NCI-H2081 treated with DMSO at 0.1 percent for 48 hours (cell line): Measurements from ENCODE around the gene CGB7.
"Not testable (repeated sequence)": the region's sequence is repeated elsewhere in the genome, so short reads cannot be mapped to it uniquely, and the experiment has no call there.

Source experiments
- DNase-seq: peaks from one replicate; lab custom pipeline; 2025; lab: John Stamatoyannopoulos, UW

The CGB7 gene

DNA sequence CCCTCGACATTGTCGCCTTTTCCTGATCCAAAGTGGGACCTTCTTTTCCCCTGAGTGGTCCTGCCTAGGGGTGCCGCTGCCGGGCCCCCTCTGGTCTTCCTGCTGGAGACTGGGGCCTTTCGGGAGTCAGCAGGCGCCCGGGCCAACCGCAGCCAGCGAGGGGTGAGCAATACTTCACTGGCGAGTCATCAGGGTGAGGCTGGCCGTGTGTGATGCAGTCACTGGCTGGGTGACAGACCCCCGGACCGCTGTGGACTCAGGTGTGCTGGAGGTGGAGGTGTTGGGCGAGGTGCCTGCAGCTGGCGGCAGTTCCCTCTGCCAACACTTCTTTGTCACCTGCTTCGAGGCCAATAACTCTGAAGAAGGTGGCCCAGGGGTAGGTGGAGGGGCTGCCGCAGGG is 15.4 kb downstream of the CGB7 start:
- DNase-seq, result no peak

DNA sequence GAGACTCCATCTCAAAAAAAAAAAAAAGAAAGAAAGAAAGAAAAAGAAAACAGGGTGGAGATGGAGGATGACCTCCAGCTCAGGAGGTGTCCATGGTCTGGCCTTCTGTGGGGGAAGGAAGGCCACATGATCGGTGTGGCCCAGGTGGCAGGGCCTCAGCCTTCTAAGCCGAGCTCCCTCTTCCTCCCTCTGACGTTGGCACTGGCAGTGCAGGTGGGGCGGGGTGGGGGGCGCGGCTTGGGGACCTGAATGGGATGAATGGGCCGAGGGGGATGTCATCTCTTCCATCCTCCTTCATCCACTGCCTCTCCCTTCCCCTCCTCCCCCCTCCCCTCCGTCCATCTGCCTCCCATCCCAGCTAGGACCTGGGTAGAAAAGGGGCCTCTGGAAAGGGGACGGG is 17.8 kb downstream of the CGB7 start:
- DNase-seq, result not testable (repeated sequence)

DNA sequence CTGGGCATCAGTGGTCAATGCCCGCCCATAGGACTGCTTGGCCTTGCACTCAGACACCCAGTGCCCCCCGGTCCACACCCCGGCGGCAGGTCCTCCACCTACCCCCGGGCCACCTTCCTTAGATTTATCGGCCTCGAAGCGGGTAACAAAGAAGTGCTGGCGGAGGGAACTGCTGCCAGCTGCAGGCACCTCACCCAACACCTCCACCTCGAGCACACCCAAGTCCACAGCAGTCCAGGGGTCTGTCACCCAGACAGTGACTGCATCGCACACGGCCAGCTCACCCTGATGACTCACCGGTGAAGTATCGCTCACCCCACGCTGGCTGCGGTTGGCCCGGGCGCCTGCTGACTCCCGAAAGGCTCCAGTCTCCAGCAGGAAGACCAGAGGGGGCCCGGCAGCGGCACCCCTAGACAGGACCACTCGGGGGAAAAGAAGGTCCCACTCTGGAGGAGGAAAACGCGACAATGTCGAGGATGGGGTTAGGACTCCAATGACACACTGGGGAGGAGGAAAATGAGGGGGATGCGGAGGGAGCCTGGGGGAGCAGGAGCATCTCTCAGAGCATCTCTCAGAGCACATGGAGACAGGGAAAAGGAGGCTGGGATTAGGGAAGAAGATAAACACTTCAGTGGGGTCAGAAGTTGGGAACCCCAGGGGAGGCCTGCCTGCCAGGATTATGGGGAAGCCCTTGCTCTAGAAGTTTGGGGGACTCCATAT is 18.8 kb downstream of the CGB7 start:
- not testable (repeated sequence) for DNase-seq

DNA sequence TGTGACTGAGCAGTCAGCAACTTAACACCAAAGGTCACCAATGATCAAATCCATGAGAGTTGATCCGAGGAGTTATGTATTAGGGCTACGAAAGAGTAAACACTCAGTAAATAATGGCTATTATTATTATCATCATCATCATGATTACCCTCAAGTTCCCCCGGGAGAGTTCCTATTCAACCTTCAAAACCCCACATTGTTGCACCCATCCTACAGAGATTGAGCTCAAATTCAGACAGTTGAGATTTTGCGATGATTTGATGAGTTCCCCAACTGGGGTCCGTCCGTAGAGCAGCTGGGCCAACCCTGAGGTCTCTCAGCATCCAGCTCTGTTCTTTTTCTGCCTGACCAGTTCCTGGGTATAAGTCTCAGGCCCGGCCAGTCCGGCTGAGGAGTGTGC is 19.4 kb downstream of the CGB7 start:
- not testable (repeated sequence) for DNase-seq

DNA sequence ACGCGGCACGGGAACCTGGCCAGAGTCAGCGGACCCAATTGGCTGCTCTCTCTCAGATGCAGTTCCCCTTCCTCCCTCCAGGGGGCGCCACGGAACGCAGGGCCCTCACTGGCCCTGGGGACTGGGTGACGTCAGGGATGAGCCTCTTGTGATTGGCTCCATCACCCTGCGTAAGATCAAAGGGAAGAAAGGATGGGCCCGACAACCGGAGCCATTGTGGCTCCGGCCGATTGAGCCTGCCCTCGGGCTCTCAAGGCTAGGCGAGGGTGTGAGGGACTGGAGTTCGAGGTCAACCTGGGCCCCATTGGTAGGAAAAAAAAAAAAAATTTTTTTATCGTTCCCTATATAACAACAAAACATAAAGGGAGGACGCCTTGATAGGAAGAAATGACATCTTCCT is 20.7 kb downstream of the CGB7 start, which contains the start of gene CGB1:
CGB1 (minus strand) TSS at position 81 of the 400 bp plus-strand sequence. CDS start 184 bp downstream, outside the sequence.
- not testable (repeated sequence) for DNase-seq

DNA sequence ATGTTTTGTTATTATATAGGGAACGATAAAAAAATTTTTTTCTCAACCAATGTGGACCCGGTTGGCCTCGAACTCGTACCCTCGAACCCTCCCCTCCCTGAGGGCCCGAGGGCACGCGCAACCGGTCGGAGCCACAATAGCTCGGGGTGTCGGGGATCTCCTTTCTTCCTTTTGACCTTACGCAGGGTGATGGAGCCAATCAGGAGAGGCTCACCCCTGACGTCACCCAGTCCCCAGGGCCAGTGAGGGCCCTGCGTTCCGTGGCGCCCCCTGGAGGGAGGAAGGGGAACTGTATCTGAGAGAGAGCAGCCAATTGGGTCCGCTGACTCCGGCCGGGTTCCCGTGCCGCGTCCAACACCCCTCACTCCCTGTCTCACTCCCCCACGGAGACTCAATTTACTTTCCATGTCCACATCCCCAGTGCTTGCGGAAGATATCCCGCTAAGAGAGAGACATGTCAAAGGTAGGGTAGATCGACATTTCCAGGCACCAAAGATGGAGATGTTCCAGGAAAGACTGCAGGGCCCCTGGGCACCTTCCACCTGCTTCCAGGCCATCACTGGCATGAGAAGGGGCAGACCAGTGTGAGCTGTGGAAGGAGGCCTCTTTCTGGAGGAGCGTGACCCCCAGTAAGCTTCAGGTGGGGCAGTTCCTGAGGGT is 25.8 kb downstream of the CGB7 start, which contains the start of gene CGB2:
CGB2 (plus strand) TSS at position 249 of the 660 bp plus-strand sequence; CDS start at position 455, 206 bp downstream.
- DNase-seq, result not testable (repeated sequence)

DNA sequence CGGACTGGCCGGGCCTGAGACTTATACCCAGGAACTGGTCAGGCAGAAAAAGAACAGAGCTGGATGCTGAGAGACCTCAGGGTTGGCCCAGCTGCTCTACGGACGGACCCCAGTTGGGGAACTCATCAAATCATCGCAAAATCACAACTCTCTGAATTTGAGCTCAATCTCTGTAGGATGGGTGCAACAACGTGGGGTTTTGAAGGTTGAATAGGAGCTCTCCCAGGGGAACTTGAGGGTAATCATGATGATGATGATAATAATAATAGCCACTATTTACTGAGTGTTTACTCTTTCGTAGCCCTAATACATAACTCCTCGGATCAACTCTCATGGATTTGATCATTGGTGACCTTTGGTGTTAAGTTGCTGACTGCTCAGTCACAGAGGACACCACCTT is 27.2 kb downstream of the CGB7 start:
- not testable (repeated sequence) for DNase-seq

DNA sequence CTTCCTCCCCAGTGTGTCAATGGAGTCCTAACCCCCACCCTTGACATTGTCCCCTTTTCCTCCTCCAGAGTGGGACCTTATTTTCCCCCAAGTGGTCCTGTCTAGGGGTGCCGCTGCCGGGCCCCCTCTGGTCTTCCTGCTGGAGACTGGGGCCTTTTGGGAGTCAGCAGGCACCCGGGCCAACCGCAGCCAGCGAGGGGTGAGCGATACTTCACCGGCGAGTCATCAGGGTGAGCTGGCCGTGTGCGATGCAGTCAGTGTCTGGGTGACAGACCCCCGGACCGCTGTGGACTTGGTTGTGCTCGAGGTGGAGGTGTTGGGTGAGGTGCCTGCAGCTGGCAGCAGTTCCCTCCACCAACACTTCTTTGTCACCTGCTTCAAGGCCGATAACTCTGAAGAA is 27.8 kb downstream of the CGB7 start:
- DNase-seq, result not testable (repeated sequence)

DNA sequence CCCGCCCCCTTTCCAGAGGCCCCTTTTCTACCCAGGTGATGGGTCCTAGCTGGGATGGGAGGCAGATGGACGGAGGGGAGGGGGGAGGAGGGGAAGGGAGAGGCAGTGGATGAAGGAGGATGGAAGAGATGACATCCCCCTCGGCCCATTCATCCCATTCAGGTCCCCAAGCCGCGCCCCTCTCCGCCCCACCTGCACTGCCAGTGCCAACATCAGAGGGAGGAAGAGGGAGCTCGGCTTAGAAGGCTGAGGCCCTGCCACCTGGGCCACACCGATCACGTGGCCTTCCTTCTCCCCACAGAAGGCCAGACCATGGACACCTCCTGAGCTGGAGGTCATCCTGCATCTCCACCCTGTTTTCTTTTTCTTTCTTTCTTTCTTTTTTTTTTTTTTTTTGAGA is 28.9 kb downstream of the CGB7 start:
- DNase-seq, result not testable (repeated sequence)

DNA sequence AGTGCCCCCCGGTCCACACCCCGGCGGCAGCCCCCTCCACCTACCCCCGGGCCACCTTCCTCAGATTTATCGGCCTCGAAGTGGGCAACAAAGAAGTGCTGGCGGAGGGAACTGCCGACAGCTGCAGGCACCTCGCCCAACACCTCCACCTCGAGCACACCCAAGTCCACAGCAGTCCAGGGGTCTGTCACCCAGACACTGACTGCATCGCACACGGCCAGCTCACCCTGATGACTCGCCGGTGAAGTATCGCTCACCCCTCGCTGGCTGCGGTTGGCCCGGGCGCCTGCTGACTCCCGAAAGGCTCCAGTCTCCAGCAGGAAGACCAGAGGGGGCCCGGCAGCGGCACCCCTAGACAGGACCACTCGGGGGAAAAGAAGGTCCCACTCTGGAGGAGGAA is 31.9 kb downstream of the CGB7 start:
- not testable (repeated sequence) for DNase-seq

DNA sequence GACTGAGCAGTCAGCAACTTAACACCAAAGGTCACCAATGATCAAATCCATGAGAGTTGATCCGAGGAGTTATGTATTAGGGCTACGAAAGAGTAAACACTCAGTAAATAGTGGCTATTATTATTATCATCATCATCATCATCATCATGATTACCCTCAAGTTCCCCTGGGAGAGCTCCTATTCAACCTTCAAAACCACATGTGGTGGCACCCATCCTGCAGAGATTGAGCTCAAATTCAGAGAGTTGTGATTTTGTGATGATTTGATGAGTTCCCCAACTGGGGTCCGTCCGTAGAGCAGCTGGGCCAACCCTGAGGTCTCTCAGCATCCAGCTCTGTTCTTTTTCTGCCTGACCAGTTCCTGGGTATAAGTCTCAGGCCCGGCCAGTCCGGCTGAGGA is 32.5 kb downstream of the CGB7 start:
- DNase-seq, result not testable (repeated sequence)

DNA sequence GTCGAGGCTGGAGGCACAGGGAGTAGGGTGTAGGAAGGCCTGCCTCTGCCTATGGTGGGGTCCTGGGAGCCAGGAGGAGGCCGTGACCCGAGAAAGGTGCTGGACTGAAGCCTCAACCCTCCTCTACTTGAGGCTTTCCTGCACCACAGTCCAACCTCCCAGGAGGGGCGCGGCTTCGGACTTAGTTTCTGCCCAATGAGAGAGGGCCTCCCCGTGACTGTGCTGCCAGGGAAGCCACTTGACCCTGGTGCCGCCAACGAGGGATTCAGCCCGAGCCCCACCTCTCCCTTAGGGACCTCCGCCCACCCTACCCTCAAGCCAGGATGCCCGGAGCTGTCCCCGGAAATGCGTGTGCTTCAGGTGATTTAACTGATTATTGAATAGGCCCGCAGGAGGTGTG is 33.3 kb downstream of the CGB7 start, which contains the start of gene CGB3:
CGB3 (minus strand) TSS at position 101 of the 400 bp plus-strand sequence. CDS start 362 bp downstream, outside the sequence.
- not testable (repeated sequence) for DNase-seq

DNA sequence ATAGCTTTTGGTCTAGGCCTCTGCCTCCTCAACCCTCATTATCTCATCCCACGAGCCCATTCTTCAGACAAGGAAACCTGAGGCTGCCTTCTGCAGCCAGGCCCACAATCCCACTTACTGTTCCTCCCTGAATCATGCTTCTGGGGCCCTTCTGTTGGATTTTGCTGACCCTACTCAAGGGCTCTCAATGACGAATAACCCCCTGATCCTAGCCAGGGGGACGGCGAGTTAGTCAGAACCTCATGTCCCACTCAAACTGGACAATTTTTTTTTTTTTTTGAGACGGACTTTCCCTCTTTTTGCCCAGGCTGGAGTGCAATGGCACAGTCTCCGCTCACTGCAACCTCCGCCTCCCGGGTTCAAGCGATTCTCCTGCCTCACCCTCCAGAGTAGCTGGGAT is 35.4 kb downstream of the CGB7 start:
- no peak for DNase-seq

DNA sequence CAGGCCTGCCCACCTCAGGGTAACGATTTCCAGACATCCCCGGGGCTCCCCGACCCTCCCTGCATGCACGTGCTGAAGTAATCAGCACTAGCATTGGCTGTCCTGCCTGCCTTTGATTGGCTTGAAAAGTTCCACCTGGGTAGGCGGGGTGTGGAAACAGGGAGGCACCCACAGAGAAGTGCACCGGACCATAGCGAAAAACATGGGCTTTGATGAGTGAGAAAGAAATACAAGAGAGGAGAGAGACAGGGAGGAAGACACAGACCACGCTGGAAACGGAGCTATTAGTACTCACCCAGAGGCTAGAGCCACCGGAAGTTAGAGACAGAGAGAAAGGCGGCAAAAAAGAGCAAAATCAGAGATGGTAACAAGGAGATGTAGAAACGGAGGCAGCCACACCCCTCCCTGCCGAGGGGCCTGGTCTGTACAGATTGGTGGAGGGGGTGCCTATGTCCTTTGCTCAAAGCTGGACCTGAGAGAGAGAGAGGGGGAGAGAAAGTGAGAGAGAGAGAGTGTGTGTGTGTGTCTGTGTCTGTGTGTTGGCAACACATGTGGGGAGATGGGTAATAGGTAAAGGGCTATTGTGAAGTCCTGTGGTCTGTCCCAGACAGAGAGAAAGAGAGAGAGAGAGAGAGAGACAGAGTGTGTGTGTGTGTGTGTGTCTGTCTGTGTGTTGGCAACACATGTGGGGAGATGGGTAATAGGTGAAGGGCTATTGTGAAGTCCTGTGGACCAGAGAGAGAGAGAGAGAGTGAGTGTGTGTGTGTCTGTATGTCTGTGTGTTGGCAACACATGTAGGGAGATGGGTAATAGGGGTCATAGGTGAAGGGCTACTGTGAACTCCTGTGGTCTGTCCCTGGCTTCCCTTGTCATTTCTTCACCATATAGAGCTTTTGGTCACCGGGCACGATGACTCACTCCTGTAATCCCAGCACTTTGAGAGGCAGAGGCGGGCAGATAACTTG is 36.3 kb downstream of the CGB7 start:
- DNase-seq, result no peak

DNA sequence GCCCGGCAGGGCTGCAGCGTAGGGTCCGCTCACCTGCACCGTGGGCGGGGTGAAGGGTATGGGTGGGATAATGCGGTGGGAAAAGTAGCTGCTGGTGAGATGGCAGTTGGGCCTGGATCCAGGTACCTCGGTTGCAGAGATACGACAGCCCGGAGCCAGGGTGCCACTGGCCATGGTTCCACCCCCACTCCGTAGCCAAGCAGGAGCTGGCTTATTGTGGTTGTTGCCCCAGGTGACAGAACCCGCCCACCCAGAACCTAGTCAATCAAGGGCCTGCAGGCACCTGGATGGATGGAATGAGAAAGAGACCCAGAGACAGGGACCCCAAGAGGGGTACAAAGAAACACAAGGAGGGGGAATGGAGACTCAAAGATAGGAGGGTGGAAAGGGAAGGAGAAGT is 37.2 kb downstream of the CGB7 start:
- no peak for DNase-seq

DNA sequence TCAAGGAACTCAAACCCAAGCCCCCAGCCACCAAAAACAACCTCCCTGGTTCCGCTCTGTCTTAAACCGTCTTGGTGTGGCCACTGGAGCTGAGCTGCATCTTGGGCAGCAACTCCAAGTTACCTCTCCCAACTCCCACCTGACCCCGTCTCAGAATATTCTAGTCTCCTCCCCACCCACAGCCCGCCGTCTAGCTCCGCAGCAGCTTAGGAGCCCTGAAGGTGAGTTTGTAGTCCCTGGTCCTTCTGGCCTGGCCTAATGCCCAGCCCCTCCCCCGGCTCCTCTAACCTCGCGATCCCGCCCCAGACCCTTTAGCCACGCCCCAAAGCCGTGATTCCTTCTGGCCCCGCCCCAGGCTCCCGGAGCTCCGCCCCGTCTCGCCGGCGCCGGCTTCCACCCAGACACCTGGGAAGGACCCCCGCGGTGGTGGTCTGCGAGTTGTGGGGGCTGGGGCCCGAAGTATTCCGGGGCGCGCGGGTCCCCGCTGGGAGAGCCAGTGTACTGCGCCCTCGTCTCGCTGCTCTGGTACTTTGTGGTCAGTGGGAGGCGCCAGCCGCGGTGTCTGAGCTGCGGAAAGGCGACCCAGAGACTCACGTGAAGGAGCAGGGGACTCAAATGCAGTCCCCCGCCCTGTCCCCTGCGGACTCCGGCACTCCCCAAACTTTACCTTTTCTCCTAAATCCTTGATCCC is 38.2 kb downstream of the CGB7 start:
- no peak for DNase-seq

DNA sequence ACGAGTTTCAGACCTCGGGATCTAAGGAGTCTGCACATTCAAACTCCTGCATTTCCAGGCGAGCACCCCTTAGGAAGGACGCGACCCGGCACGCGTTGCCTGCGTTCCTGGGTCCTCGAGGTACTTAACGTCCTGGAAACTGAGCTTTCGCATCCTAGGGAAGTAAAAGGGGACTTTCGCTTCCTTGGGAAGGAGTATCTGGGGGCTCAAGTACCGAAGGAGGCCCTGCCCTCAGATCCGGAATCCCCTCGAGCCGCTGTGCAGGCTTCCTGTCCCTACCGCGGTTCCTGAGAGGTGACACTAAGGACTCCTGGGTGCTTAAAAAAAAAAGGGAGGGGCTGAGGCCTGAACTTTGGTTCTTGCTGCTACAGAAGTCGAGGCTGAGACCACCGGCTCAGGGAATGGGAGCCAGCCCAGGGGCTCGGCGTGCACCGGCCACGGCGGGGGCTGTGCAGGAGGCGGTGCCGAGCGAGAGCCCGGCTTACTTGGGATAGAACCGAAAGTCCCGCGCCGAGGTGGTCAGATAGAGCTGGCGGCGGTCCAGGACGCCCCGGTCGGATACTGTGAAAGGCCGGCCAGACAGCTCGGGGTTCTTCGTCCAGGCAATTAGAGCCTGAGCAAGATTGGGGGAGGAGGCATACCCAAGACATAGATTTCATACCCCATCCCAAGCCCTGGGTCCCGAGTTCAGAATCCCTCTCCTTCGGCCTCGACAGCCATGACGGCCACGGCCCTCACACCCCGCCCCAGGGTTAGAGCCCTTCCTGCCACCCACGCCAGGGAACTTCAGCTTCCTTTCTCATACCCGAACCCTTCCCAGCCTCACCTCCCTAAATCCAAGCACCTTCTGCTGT is 38.9 kb downstream of the CGB7 start:
- not testable (repeated sequence) for DNase-seq

DNA sequence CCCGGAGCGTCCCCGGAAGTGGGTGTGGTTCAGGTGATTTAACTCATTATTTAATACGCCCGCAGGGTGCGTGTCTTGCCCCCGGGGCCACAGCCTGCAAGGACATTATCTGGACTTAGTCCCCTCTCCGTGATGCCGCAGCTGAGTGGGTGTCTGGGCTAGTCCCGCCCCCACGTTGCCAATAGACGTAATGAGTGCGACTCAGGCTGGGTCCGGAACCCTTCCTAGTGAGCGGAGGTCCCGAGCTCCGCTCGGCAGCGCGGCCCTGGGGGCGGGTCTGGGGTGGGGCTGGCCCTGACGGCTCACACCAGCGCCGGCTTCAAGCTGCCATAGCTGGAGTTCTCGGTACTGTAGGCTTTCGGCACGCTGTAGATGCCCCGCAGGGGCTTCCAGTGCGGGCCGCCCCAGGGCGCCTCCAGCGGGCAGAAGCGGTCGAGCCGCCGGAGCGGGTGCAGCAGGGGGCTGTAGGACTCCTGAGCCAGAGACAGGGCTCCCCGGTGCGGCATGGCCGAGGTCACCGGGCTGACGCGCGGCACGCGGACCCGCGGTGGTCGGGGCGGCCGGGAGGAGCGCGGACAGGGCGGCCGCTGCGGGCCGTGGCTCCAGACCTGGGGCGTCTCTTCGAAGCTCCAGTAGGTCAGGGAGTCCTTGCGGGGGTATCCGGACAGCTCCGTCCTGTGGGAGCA is 39.7 kb downstream of the CGB7 start:
- no peak for DNase-seq

DNA sequence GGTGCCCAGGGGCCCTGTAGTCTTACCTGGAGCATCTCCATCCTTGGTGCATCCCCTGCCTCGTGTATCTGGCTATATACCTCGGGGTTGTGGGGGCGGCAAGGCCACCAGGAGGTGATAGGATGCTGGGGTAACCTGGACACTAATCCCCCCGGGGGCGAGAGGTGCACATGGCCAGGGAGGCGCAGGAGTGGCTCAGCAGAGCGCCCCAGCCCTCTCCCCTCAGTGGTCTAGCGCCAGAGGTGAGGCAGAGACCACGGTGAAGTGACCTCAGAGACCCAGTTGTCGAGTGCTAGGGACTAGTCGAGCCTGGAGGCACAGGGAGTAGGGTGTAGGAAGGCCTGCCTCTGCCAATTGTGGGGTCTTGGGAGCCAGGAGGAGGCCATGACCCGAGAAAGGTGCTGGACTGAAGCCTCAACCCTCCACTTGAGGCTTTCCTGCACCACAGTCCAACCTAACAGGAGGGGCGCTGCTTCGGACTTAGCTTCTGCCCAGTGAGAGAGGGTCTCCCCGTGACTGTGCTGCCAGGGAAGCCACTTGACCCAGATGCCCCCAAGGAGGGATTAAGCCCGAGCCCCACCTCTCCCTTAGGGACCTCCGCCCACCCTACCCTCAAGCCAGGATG is 40.4 kb downstream of the CGB7 start, which contains the start of gene LHB:
LHB (minus strand) TSS at position 51 of the 625 bp plus-strand sequence; CDS start at position 41, 10 bp downstream.
- no peak for DNase-seq
